Keratinocyte (primary cell): ENCODE measurements around the gene THOC6.
"Not testable (repeated sequence)": the region's sequence is repeated elsewhere in the genome, so short reads cannot be mapped to it uniquely, and the experiment has no call there.

Source experiments
- CTCF ChIP-seq, 3 experiments: IDR thresholded peaks in 1 of 3; conservative IDR thresholded peaks in 1 of 3; optimal IDR thresholded peaks in 1 of 3; 2 replicates in 2 of 3; 3 replicates in 1 of 3; pipeline versions ENCODE3 to v1.5.1; 2011; ENCODE audit warnings: low read length in 3 of 3, mild to moderate bottlenecking in 3 of 3, moderate library complexity in 2 of 3, control low read depth in 1 of 3, inconsistent platforms in 1 of 3; ENCODE audit not compliant: insufficient read depth in 2 of 3; ENCODE audit errors: extremely low read depth in 1 of 3
- EZH2 ChIP-seq: IDR thresholded peaks from one replicate; pipeline ENCODE4 v1.6.1; 2012; ENCODE audit warnings: inconsistent platforms, mild to moderate bottlenecking, low read length, moderate library complexity

- not testable (repeated sequence) for TF ChIP-seq EZH2; CTCF (optimal IDR thresholded peaks at IDR 0.05 in 1 of 3, IDR thresholded peaks at IDR 0.05 in 1 of 3, conservative IDR thresholded peaks at IDR 0.05 in 1 of 3; ENCODE audit: extremely low read depth in 1 of 3, insufficient read depth in 2 of 3, low read length in 3 of 3)
Observed at GRCh38 chr16:3069146-3069545, 45.3 kb downstream of the THOC6 start.
